Pulmonary artery endothelial cell (primary cell): ENCODE data around the gene MACROD1. TPM values are rescaled to one million over a fixed set of nuclear protein-coding genes. Genes with fewer than 3 reads are reported as not detected.
"Not testable (repeated sequence)": the region's sequence is repeated elsewhere in the genome, so short reads cannot be mapped to it uniquely, and the experiment has no call there.

Experiments used
- DNase-seq: peaks from one replicate; pipeline ENCODE4 v3.0.0-alpha.2; 2011; ENCODE audit warnings: low read depth, low spot score
- total RNA-seq: library from RNA; depleted of rRNA; stranded (reverse); fragments of >200 nt; gene quantifications from 2 replicates; pipeline ENCODE4 v1.2.3, GENCODE V29; 2014

Gene MACROD1
- total RNA-seq, 1 donor from 2014 or later, result 37.7 TPM

DNA sequence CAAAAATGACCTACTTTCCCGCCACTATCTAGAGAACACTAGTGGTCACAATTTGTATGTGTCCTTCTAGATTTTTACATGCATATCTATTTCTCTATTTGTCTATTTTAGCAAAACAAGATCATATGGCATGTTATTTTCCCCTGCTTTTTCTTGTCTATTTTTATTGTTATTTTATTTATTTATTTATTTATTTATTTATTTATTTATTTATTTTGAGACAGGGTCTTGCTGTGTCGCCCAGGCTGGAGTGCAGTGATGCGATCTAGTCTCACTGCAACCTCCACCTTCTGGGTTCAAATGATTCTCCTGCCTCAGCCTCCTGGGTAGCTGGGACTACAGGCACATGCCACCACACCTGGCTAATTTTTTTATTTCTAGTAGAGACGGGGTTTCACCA, 202.0 kb downstream of the MACROD1 start:
- DNase-seq, result not testable (repeated sequence)

DNA sequence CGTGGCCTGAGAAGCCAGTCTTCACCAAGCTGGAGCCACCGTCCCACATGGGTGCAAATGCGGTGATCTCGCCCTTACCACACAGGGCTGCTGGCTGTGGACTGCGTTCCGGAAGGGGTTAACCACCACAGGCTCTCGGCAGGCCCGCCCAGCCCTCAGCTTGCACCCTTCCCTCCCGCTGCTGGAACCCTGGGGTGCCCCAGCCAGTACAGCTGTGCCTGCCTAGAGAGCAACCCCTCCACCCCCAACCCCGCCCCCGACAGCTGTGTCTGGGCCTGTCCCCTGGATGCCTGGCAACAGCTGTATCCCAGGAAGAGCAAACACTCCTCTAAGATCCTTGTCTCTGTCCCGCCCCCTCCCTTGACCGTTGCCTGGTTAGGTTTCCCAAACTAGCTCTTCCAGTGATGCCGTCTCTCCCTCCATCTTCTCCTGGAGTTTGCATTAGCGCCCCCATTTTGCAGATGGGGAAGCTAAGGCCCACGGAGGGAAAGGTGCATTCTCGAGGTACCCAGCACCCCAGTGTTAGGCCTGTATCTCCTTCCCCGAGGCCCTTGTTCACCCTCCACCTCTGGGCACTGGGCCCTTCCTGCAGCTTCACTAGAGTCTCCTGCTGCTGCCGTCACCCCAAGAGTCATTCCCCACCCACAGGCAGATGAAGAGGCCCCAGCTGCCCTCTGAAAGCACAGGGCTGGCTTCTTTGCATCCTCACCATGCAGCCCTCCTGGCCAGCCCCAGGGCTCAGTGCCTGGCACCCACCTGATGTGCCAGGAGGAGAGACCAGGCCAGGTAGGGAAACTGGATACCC, 204.1 kb downstream of the MACROD1 start:
- no peak for DNase-seq

DNA sequence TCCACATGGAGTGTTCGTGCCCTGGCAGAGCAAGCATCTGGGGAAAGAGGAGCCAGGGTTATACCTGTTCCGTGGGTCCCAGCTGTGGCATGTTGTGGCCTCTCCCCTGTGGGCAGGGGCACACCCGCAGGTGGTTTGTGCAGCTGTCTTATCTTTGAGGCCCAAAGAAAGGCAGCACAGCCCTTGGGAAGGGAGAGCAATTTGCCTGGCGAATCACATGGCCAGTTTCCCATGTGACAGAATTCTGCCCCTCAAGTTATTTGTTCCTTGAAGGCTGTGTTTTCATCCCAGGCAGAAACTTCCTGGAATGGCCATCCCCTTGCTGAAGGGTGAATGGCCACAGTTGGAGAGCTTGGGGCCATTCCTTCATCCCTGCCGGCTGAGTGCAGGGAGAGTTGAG, 207.9 kb downstream of the MACROD1 start:
- no peak for DNase-seq

DNA sequence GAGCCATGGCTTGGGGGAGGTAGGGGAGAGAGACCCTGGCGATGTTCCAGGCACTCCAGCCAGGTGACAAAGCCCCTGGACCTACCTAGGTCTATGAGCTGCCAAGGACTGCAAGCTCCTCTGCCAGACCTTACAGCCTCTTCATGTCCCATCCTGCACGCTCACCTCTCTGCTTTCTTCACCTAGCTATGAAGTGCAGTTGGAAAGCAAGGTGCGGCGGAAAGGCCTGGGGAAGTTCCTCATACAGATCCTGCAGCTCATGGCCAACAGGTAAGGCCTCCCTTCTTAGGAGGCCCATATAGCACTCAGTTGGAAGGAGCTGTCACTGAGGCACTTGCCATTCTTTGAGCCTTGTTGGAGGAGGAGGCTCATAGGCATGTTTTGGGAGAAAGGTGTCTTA, 213.3 kb downstream of the MACROD1 start:
- no peak for DNase-seq

DNA sequence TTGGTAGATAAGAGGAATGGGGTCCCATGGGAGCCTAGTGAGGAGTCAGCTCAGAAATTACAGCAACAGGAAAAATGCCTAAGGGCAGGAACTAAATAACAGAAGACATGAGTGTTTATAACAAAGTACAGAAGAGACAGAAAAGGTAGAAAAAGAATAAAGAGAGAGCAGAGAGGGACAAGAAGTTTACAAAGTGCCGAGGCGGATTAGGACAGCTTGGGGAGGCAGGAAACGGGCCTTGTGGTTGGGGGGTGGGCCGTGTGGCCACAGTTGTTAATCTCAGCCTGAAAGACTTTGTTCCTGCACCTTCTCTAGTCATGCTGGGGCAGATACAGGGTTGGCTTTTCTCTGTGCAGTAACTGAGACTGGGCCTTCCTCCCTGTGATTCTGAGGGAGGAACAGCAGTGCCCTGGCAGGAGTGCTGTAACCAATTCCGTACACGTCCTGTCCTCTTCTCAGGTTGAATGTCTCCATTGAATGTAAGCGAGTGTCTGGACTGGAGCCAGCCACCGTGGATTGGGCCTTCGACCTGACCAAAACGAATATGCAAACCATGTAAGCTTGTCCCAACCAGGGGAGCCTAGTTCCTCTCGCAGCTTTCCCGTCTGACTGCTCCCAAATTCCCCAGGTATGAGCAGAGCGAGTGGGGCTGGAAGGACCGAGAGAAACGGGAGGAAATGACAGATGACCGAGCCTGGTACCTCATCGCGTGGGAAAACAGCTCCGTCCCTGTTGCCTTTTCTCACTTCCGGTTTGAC, 214.0 kb downstream of the MACROD1 start:
- DNase-seq, result no peak

Other genes starting within 250 kb of the MACROD1 start
- gene RCOR2, start 248.9 kb downstream of the MACROD1 start, total RNA-seq, result 0.21 and 1.3 TPM in 2 replicates
- gene NAA40, start 227.1 kb downstream of the MACROD1 start, total RNA-seq, result 12.1 and 12.6 TPM in 2 replicates
- 263 and 308 TPM in 2 replicates for gene COX8A, start 191.5 kb downstream of the MACROD1 start, total RNA-seq
- gene OTUB1, start 179.7 kb downstream of the MACROD1 start, total RNA-seq, result 67.9 and 71.6 TPM in 2 replicates
- not detected in 2 replicates for gene FLRT1, start 130.2 kb downstream of the MACROD1 start, total RNA-seq
- gene STIP1, start 20.1 kb upstream of the MACROD1 start, total RNA-seq, result 187 and 331 TPM in 2 replicates
- 75.9 and 109 TPM in 2 replicates for gene FERMT3, start 40.6 kb upstream of the MACROD1 start, total RNA-seq
- 13.4 and 20.0 TPM in 2 replicates for gene TRPT1, start 60.1 kb upstream of the MACROD1 start, total RNA-seq
- gene NUDT22, start 60.2 kb upstream of the MACROD1 start, total RNA-seq, result 35.5 and 47.1 TPM in 2 replicates
- 11.8 and 12.2 TPM in 2 replicates for gene DNAJC4, start 64.4 kb upstream of the MACROD1 start, total RNA-seq
- gene VEGFB, start 68.5 kb upstream of the MACROD1 start, total RNA-seq, result 18.4 and 18.7 TPM in 2 replicates
- 62.8 and 91.5 TPM in 2 replicates for gene FKBP2, start 75.0 kb upstream of the MACROD1 start, total RNA-seq
- gene PPP1R14B, start 80.8 kb upstream of the MACROD1 start, total RNA-seq, result 312 and 327 TPM in 2 replicates
- 66.6 and 84.5 TPM in 2 replicates for gene PLCB3, start 85.4 kb upstream of the MACROD1 start, total RNA-seq
- 60.7 and 84.5 TPM in 2 replicates for gene BAD, start 118.6 kb upstream of the MACROD1 start, total RNA-seq
- 5.4 and 11.0 TPM in 2 replicates for gene GPR137, start 119.7 kb upstream of the MACROD1 start, total RNA-seq
- 0.07 TPM in 1 of 2 replicates, not detected in the other for gene KCNK4, start 125.2 kb upstream of the MACROD1 start, total RNA-seq
- 0.33 TPM in 1 of 2 replicates, not detected in the other for gene CATSPERZ, start 134.2 kb upstream of the MACROD1 start, total RNA-seq
- 40.4 and 50.9 TPM in 2 replicates for gene ESRRA, start 139.4 kb upstream of the MACROD1 start, total RNA-seq
- gene TRMT112, start 151.4 kb upstream of the MACROD1 start, total RNA-seq, result 219 and 239 TPM in 2 replicates
- 173 and 299 TPM in 2 replicates for gene PRDX5, start 152.0 kb upstream of the MACROD1 start, total RNA-seq
- 0.88 and 1.6 TPM in 2 replicates for gene CCDC88B, start 174.1 kb upstream of the MACROD1 start, total RNA-seq
- gene RPS6KA4, start 193.0 kb upstream of the MACROD1 start, total RNA-seq, result 46.7 and 52.2 TPM in 2 replicates